ENCODE results near the gene PPIP5K2.
A peak's percentile ranks its signal among the peaks of the same experiment; 100 is the strongest.
"Not testable (repeated sequence)": the region's sequence is repeated elsewhere in the genome, so short reads cannot be mapped to it uniquely, and the experiment has no call there.

Gene PPIP5K2

GRCh38 chr5:103145196-103145595 is 25.1 kb downstream of the PPIP5K2 start:
- Mint-ChIP-seq H3K4me1 (no peaks in the 10 kb centered on the region), H3K4me3 (no peak overlapping the region)

DNA sequence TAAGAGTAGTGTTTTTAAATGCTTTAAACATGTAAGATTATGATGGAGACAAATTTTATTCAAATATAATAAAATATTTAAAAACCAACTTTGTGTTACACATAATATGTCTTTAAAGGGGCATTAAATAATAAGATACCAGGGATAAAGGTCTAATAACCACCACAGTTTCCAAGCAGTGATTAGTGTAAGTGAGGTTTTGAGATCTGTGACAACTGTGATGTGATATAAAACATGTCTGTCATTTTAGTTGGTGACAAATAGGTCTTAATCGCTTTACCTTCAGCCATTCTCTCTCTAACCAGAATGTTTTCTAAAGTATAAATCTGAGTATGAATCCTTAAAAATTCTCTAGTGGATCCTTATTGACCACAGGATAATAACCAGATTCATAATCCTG is 28.1 kb downstream of the PPIP5K2 start:
- Mint-ChIP-seq H3K9me3 (no peaks in the 10 kb centered on the region), H3K4me3 (no peak overlapping the region), H3K27me3 (no peaks in the 10 kb centered on the region), H3K4me1 (no peaks in the 10 kb centered on the region), H3K27ac (no peak overlapping the region), H3K36me3 (peaks cover 4% of the 10 kb centered on the region)

More at GRCh38 chr5:103145196-103145595, 25.1 kb downstream of the PPIP5K2 start:
- Mint-ChIP-seq H3K27me3 (no peaks in the 10 kb centered on the region), H3K36me3 (peaks cover 9% of the 10 kb centered on the region), H3K27ac (no peak overlapping the region), H3K9me3 (no peaks in the 10 kb centered on the region)

DNA sequence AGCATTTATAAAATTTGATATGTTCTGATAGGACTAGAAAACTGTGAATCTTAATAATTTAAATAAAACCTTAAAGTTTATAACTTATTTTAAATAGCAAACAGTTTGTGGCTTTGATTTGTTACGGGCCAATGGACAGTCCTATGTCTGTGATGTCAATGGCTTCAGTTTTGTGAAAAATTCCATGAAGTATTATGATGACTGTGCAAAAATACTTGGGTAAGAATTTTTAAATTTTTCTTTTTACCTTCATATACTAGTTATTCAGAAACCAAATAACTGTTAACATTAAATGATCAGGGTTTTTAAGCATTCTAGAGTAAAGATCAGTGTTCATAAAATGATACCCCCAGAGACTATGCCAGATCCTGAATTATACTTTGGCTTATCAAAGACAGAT is 31.1 kb downstream of the PPIP5K2 start:
- no peaks in the 10 kb centered on the region for H3K36me3 Mint-ChIP-seq

DNA sequence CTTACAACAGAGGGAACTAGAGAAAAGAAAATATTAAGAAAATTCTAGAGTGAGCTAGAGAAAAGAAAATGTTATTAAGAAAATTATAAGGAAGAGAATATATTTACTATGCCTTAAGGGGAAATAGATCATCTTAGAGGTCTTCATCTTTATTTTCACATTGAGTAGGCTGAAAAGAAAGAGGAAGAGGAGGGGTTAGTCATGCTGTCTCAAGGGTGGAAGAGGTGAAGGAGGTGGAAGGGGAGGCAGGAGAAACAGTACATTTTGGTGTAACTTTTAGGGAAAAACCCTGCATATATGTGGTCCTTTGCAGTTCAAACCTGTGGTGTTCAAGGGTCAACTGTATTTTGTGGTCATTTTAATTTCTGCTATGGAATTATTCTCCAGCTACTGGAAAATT is 46.6 kb downstream of the PPIP5K2 start:
- no peak overlapping the region for H3K27ac Mint-ChIP-seq
- peaks cover 19% of the 10 kb centered on the region for H3K36me3 Mint-ChIP-seq
- no peaks in the 10 kb centered on the region for H3K9me3 Mint-ChIP-seq
- H3K4me3 Mint-ChIP-seq = no peak overlapping the region
- no peaks in the 10 kb centered on the region for H3K27me3 Mint-ChIP-seq
- no peaks in the 10 kb centered on the region for H3K4me1 Mint-ChIP-seq

More for the DNA sequence above, 31.1 kb downstream of the PPIP5K2 start:
- Mint-ChIP-seq H3K27ac (no peak overlapping the region), H3K9me3 (no peaks in the 10 kb centered on the region), H3K4me1 (no peaks in the 10 kb centered on the region), H3K4me3 (no peak overlapping the region), H3K27me3 (no peaks in the 10 kb centered on the region)

GRCh38 chr5:103174147-103174546 is 54.0 kb downstream of the PPIP5K2 start:
- H3K27ac Mint-ChIP-seq = no peak overlapping the region
- no peaks in the 10 kb centered on the region for H3K4me1 Mint-ChIP-seq
- H3K9me3 Mint-ChIP-seq = no peaks in the 10 kb centered on the region
- no peak overlapping the region for H3K4me3 Mint-ChIP-seq
- peaks cover 7% of the 10 kb centered on the region for H3K36me3 Mint-ChIP-seq
- H3K27me3 Mint-ChIP-seq = no peaks in the 10 kb centered on the region

- peaks cover 15% of the 10 kb centered on the region for H3K36me3 Mint-ChIP-seq
- no peak overlapping the region for H3K27ac Mint-ChIP-seq
- H3K4me1 Mint-ChIP-seq = no peaks in the 10 kb centered on the region
These were observed 57.4 kb downstream of the PPIP5K2 start for GRCh38 chr5:103177543-103177942.

DNA sequence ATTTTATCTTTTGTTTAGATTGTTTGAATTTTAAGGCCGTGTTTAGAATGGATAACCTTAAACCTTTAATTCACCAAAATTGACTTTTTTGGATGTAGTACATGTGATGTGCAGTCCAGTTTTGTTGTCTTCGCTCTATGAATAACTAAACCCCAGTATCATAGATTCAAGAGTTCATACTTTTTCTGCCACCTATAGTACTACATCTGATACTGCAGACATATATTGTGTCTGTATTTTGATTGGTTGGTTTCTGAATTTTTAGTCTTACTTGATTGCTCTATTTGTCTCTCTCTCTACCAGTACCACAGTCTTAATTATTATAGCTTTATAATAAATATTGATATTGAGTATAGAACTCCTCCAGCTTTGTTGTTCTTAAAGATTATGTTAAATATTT is 58.1 kb downstream of the PPIP5K2 start:
- Mint-ChIP-seq H3K4me1 (no peaks in the 10 kb centered on the region), H3K4me3 (no peak overlapping the region), H3K27ac (no peak overlapping the region), H3K9me3 (no peaks in the 10 kb centered on the region), H3K27me3 (no peaks in the 10 kb centered on the region), H3K36me3 (peaks cover 15% of the 10 kb centered on the region)

More at GRCh38 chr5:103177543-103177942, 57.4 kb downstream of the PPIP5K2 start:
- H3K27me3 Mint-ChIP-seq = no peaks in the 10 kb centered on the region
- no peak overlapping the region for H3K4me3 Mint-ChIP-seq
- H3K9me3 Mint-ChIP-seq = no peaks in the 10 kb centered on the region

DNA sequence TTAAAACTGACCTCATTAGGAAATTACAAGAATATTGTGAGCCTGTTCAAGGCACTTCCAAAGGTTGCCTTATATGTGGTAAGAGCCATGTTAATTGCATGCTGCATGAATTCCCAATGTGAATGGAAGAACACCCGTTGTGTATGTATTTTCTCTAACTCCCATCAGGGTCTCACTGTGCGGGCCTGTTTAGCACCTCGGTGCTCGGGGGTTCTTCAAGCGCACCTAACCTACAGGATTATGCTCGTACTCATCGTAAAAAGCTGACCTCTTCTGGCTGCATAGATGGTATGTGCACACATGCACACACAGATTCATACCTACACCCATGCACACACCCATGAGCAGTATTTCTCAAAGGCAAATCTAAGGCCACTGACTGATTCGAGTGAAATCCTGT is 66.1 kb downstream of the PPIP5K2 start:
- Mint-ChIP-seq H3K36me3 (peaks cover 23% of the 10 kb centered on the region), H3K4me3 (no peak overlapping the region), H3K4me1 (peaks cover 10% of the 10 kb centered on the region), H3K9me3 (no peaks in the 10 kb centered on the region), H3K27ac (no peak overlapping the region), H3K27me3 (no peaks in the 10 kb centered on the region)

GRCh38 chr5:103188436-103188835 is 68.3 kb downstream of the PPIP5K2 start:
- Mint-ChIP-seq H3K4me3 (no peak overlapping the region), H3K27ac (no peak overlapping the region), H3K27me3 (no peaks in the 10 kb centered on the region), H3K36me3 (peaks cover 21% of the 10 kb centered on the region), H3K9me3 (no peaks in the 10 kb centered on the region), H3K4me1 (peaks cover 10% of the 10 kb centered on the region)

DNA sequence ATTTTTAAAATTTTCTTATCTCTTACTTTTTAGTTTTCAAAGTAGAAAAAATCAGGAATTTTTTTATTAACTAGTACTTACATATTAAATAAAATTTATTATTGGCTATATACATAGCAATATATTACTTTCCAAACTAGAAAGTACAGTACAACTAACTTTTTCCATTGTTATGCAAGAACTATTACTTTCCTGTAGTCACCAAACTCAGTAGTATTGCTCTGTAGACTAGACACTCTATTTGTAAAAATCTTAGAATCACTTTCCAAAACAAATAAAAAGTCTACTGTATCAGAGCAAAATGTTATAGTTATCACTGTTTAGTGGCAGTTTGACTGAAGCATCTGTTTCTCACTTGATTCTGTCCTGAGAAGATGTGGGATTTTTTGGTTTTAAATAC is 83.1 kb downstream of the PPIP5K2 start:
- Mint-ChIP-seq H3K27ac (no peak overlapping the region), H3K4me3 (no peak overlapping the region), H3K27me3 (no peaks in the 10 kb centered on the region), H3K4me1 (peaks cover 14% of the 10 kb centered on the region), H3K36me3 (peaks cover 36% of the 10 kb centered on the region), H3K9me3 (peaks cover 5% of the 10 kb centered on the region)

DNA sequence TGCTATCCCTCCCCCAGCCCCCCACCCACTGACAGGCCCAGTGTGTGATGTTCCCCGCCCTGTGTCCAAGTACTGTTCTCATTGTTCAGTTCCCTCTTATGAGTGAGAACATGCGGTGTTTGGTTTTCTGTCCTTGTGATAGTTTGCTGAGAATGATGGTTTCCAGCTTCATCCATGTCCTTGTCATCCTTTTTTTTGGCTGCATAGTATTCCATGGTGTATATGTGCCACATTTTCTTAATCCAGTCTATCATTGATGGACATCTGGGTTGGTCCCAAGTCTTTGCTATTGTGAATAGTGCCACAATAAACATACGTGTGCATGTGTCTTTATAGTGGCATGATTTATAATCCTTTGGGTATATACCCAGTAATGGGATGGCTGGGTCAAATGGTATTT is 84.9 kb downstream of the PPIP5K2 start:
- H3K36me3 Mint-ChIP-seq = peaks cover 29% of the 10 kb centered on the region
- H3K9me3 Mint-ChIP-seq, H3K27ac Mint-ChIP-seq, H3K4me3 Mint-ChIP-seq, H3K27me3 Mint-ChIP-seq: not testable (repeated sequence)
- peaks cover 23% of the 10 kb centered on the region for H3K4me1 Mint-ChIP-seq

DNA sequence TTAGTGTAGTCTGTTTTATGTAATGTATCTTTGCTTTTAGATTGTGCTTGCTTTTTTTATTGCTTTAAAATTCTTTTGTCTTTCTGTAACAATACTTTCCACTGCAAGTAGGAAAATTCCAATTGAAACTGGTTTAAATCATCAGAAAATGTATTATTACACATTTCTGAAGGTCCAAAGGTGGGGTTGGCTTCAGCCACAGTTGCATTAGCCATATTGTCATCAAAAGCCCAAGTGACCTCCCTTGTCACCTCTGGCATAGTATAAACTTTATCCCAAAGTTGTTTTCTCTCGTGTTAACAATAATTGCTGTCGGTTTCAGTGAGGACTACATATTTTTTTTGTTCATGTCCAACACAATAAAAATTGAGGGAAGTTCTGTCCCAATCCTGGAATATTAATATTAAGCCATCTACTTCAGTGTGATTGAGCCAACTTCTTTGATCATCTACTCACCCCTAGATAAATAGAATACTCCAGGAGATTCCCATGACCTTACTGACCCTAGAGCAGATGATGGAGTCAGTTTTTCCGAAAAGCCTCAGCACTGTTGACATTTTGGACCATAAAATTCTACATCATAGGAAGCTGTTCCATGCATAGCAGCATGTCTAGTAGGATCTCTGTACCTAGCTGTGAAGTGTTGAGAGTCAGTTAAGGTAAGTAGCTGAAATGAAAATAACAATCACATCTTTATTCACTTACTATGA is 86.0 kb downstream of the PPIP5K2 start:
- H3K27me3 Mint-ChIP-seq = no peaks in the 10 kb centered on the region
- peaks cover 5% of the 10 kb centered on the region for H3K9me3 Mint-ChIP-seq
- H3K4me1 Mint-ChIP-seq = peaks cover 27% of the 10 kb centered on the region
- peaks cover 29% of the 10 kb centered on the region for H3K36me3 Mint-ChIP-seq
- no peak overlapping the region for H3K27ac Mint-ChIP-seq
- no peak overlapping the region for H3K4me3 Mint-ChIP-seq

DNA sequence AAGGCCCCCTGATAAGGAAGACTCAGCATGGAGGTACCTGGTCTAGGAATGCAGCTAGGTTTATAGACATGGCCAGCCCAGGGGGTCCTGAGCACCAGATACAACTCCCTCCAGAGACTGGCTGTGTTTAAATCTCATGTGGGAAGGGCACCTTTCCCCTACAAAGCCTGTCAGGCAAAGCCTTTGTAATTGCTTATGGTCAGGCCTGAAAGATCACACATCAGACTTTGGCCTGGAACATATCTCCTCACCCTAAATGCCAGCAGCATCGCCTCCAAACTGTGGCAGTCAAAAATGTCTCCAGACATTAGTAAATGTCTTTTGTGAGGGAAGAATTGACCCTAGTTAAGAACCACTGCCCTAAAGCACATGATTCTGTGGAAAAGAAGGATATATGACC is 86.9 kb downstream of the PPIP5K2 start:
- Mint-ChIP-seq H3K27ac (no peak overlapping the region), H3K4me1 (peaks cover 35% of the 10 kb centered on the region), H3K4me3 (no peak overlapping the region), H3K9me3 (peaks cover 5% of the 10 kb centered on the region), H3K27me3 (no peaks in the 10 kb centered on the region), H3K36me3 (peaks cover 30% of the 10 kb centered on the region)

GRCh38 chr5:103207653-103208052 is 87.6 kb downstream of the PPIP5K2 start:
- no peak overlapping the region for H3K4me3 Mint-ChIP-seq
- peaks cover 5% of the 10 kb centered on the region for H3K9me3 Mint-ChIP-seq
- no peaks in the 10 kb centered on the region for H3K27me3 Mint-ChIP-seq
- H3K27ac Mint-ChIP-seq = peak overlapping the region; percentile 43
- H3K4me1 Mint-ChIP-seq = peaks cover 38% of the 10 kb centered on the region
- H3K36me3 Mint-ChIP-seq = peaks cover 30% of the 10 kb centered on the region

DNA sequence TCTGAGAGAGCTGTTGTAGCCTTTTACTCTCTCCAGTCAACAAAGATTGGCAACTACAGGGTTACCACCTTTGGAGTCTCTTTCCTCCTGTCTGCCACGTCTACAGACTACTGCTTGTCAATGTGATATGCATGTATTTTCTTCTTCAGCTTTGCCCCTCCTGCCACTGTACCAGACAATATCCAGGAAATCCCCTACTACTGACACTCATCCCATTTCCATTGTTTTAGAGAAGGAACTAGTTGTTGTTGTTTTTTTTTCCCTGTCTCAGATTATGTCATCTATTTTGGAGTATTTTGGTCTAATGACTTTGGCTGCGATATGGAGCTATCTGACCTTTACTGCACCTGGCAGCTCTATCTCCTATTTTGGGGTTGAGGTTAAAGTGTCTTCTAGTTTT is 88.4 kb downstream of the PPIP5K2 start:
- no peak overlapping the region for H3K27ac Mint-ChIP-seq
- H3K9me3 Mint-ChIP-seq = peaks cover 5% of the 10 kb centered on the region
- H3K36me3 Mint-ChIP-seq = peaks cover 28% of the 10 kb centered on the region
- no peaks in the 10 kb centered on the region for H3K27me3 Mint-ChIP-seq
- no peak overlapping the region for H3K4me3 Mint-ChIP-seq
- peaks cover 38% of the 10 kb centered on the region for H3K4me1 Mint-ChIP-seq

GRCh38 chr5:103209065-103209464 is 89.0 kb downstream of the PPIP5K2 start:
- peaks cover 5% of the 10 kb centered on the region for H3K9me3 Mint-ChIP-seq
- peaks cover 38% of the 10 kb centered on the region for H3K4me1 Mint-ChIP-seq
- no peak overlapping the region for H3K27ac Mint-ChIP-seq
- peaks cover 26% of the 10 kb centered on the region for H3K36me3 Mint-ChIP-seq
- no peak overlapping the region for H3K4me3 Mint-ChIP-seq
- H3K27me3 Mint-ChIP-seq = no peaks in the 10 kb centered on the region

DNA sequence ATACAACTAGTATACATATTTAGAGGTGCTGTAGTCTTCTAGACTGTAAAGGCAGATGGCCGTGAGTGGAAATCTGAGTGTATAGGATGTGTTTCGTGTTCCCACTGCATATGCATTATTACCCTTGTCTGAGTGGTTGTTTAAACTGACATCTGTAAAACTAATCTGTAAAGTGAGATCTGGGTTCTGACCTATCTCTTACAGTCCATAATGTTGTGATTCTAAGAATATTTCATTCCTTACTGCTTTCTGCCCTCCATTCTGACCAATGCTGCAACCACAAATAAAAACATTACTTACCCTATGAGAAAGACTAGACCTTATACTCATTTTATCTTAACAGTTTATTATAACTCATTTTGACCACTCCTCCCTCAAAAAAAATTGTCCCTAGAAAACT is 90.9 kb downstream of the PPIP5K2 start:
- H3K27ac Mint-ChIP-seq = no peak overlapping the region
- H3K9me3 Mint-ChIP-seq = no peaks in the 10 kb centered on the region
- peaks cover 38% of the 10 kb centered on the region for H3K4me1 Mint-ChIP-seq
- H3K36me3 Mint-ChIP-seq = peaks cover 15% of the 10 kb centered on the region
- no peak overlapping the region for H3K4me3 Mint-ChIP-seq
- no peaks in the 10 kb centered on the region for H3K27me3 Mint-ChIP-seq

Data from activated naive CD4-positive, alpha-beta T cell treated with anti-CD3 and anti-CD28 coated beads, Interleukin-2, amount 50 U/mL, for 24 hours (primary cell).